Forelimb muscle (tissue), 1 donor: Measurements from ENCODE around the gene IARS2. TPM values are rescaled to one million over a fixed set of nuclear protein-coding genes. Genes with fewer than 3 reads are reported as not detected.
"Not testable (repeated sequence)": the region's sequence is repeated elsewhere in the genome, so short reads cannot be mapped to it uniquely, and the experiment has no call there.

Experiments
- DNase-seq: peaks from one replicate; pipeline ENCODE4 v3.0.0-alpha.2; 2013; ENCODE audit warnings: low read depth
- polyA plus RNA-seq: library from polyadenylated mRNA; unstranded; fragments of 120-200 nt; gene quantifications from one replicate; pipeline ENCODE4 v1.2.1, GENCODE V29; 2013; ENCODE audit not compliant: insufficient read length

The IARS2 gene
- polyA plus RNA-seq, 1 donor, result 48.1 TPM

DNA sequence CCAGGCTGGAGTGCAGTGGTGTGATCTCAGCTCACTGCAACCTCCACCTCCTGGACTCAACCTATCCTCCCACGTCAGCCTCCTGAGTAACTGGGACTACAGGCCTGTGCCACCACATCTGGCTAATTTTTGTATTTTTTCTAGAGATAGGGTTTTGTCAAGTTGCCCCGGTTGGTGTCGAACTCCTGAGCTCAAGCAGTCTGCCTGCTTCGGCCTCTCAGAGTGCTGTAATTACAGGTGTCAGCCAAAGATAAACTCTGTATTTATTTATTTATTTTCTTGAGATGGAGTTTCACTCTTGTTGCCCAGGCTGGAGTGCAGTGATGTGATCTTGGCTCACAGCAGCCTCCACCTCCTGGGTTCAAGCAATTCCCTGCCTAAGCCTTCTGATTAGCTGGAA is 18.7 kb downstream of the IARS2 start:
- DNase-seq, result not testable (repeated sequence)

DNA sequence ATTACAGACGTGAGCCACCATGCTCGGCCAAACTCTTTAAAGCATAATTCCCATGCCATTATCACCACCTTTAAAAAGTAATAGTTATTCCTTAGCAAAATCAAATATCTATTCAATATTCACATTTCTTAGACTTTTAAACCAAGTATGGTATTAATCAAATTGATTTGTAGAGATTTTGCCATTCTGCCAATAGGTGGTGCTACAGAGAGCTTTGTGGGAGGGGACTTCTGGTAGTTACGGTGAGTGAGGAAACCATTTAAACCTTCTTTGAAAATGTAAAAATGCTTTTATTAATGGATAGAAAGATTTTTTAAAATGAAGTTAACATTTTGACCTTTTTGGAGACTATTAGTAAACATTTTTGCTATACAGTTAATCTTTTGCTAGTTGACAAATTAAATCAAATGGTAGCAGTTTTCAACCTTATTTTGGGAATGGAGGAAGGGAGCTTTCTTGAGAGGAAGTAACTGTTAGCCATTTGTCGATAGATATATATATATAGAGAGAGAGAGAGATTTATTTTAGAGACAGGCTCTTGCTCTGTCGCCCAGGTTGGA is 19.3 kb downstream of the IARS2 start:
- DNase-seq, result no peak

DNA sequence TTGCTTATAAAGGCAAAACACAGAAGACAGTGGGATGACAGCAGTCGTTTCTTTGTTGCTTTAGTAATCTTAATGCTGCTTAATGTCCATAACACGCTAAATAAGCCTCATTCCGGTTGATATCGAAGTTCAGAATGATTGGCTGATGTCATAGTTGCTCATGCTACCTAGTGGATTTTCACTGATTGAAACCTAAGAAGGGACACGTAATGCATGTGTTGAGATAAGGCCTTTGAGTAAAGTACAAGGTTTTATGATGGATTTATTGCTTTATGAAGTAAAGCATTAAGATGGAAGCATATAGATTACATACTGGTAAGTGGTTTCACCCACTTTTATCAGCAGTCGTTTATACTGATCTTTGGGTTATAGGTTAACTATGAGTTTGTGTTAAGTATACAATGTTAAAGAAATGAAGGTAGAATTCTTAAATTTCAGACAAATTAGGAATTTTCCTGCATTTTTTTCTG is 25.1 kb downstream of the IARS2 start:
- no peak for DNase-seq

DNA sequence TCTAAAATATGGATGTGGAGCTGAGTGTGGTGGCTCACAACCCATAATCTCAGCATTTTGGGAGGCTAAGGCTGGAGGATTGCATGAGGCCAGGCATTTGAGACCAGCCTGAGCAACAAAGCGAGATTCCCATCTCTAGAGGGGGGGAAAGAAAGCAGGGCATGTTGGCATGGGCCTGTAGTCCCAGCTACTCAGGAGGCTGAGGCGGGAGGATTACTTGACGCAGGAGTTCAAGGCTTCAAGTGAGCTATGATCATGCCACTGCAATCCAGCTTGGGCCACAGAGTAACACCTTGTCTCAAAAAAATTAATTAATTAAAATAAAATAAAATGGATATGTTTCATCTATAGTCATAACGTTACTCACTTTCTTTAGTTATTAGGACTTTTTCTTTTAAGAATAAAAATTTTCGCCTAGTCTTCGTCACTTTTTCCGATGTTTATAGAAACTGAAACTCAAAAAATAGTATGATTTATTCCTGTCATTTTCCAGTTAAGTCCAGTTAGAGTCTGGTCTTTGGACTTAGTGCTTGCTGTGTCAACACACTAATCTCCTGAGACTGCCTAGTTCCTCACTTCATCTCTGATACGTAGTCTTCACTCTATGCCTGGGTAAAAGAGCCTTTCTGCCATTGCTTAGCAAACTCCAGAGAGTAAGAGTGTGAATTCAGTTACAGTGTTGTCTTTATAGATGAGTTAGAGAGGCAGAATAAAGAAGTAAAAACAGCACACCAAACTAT is 28.0 kb downstream of the IARS2 start:
- DNase-seq, result no peak

DNA sequence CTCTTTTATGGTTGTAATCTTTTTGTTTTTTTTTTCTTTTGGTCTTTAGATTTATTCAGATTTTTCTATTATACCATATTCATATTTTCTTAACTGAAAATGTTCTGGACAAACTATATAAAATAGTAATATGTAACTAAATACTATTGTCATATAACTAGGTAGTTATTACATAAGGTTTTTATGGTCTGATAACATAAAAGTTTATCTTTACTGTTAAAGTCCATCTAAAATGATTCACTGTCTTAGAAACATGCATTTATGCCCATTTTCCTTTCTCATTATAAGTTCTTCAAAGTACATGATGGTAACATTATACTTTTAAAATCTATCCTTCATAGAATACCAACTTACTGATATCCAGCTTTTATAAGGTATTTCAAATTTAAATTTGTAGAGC is 29.1 kb downstream of the IARS2 start:
- no peak for DNase-seq

DNA sequence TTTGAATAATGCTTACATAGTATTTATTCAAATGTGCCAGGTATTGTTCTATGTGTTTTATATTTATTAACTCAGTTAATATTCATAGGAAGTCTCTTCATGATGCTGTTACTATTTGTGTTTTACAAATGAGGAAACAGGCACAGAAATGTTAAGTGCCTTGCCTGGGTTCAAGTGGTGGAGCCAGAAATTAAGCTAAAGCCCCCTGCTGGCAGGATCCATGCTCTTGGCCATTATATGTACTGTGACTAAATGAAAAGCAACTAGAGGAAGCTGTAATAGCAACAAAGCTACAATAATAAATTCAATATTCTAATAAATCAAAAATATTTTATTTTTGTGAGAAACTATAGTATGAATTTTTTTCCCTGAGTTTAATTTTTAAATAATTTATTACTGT is 30.0 kb downstream of the IARS2 start:
- DNase-seq, result no peak

DNA sequence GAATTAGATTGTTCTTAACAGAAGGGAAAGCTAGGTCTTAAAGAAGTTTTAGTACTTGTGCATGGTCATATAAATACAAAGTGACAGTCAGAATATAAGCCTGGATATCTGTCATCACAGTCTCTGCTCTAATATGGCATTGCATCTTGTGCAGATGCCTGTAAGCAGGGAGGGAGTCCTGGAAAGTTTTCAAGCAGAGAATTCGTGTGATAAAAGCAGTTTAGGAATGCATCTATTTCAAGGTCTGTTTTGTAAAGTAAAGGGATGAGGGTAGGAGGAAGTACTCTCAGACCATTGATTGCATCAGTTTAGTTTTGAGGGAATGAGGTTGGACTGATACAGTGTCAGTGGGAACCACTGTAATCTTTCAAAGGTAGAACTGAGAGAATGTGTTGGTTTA is 30.6 kb downstream of the IARS2 start:
- no peak for DNase-seq

DNA sequence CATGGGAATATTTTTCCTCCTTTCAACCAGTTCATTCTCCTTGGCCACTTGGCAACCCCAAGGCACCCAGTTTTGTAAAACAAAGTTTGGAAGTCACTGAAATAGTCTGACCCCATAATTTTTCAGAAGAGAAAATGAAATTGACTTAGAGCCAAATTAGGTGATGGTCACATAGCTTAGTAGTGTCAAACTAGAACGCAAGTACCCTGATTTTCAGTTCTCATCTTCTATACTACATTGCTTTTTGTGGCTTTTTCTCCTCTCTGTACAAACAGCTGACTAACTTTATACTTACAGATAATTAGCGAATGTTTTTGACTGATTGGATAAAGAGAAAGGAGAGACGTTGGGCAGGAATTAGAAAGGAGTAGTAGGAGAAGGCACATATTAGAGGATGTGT is 33.1 kb downstream of the IARS2 start:
- DNase-seq, result no peak

DNA sequence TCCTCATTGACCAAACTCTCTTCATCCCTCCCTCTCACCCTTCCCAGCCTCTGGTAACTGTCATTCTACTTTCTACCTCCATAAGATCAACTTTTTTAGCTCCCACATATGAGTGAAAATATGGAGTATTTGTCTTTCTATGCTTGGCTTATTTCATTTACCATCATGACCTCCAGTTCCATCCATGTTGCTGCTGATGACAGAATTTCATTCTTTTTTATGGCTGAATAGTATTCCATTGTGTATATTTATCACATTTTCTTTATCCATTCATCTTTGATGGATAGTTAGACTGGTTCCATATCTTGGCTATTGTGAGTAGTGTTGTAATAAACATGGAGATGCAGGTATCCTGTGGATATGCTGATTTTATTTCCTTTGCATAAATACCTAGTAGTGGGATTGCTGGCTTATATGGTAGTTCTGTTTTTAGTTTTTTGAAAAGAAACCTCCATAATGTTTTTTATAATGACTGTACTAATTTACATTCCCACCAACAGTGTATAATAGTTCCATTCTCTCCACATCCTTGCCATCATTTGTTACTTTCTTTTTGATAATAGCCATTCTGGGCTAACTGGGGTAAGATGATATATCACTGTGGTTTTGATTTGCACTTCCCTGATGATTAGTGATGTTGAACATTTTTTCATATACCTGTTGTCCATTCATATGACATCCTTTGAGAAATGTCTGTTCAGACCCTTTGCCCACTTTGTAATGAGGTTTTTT is 35.7 kb downstream of the IARS2 start:
- DNase-seq, result no peak

DNA sequence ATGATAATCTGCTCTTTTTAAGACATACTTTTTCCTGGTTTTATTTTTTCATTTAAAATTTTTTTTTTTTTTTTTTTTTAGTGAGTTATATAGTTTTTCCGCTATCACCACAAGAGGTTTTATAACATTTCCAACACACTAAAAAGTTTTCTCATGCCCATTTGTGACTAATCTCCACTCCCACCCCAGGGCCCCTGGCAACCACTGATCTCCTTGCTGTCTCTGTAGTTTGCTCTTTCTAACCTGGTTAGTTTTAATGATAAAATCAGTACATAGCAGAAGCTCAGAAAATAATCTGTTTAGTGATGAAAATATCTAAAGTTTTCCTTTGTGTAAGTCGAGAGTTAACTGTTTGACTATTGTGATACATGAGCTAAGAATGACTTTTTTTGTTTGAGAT is 41.8 kb downstream of the IARS2 start:
- no peak for DNase-seq

DNA sequence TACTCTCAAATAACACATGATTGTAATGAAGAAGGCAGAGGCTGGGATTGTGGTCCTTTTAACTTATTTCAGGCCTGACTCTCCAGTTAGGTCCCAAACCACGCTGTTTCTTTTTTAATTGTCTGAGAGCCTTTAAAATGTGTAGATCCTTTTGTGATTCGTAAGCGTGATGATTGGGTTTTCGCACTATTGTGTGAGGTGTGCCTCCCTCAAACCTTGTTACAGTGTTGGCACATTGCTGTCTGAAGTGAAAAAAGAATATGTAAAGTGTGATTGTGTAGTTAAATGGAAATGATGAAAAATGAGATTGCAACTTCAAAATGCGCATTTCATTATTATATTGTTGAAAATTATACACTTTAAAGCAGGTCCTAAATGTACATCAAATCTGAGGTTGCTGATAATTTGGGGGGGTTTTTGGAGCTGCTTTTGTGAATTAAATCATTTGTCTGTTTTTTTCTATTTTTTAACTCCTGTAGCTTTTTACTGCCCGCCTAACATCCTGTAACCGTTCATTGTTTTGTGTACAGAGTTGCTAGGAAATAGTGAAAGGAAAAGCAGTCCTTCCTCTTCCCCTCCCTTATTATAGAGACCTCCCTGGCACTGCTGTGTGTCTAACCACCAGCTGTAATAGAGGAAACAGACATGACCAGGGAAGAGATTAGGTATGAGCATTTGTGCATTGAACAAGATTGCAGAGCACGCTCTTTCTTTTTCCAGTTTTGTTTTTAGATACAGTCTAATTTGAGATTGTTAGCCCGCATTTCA is 43.3 kb downstream of the IARS2 start:
- DNase-seq, result peak; percentile 24

DNA sequence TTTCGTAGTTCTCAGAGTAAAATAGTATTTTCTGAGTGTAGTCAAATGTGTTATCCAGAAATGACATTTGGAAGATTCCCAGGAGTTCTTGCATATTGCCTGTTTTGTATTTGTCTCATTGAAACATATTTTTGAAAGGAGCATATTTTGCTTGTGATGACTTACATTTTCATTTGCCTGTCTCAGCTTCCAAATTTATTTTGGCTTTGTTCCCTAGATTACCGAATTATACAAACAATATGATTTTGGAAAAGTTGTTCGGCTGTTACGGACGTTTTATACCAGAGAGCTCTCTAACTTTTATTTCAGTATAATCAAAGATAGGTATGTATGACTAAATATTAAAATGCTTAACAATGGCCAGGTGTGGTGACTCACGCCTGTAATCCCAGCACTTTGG is 46.0 kb downstream of the IARS2 start:
- DNase-seq, result no peak

DNA sequence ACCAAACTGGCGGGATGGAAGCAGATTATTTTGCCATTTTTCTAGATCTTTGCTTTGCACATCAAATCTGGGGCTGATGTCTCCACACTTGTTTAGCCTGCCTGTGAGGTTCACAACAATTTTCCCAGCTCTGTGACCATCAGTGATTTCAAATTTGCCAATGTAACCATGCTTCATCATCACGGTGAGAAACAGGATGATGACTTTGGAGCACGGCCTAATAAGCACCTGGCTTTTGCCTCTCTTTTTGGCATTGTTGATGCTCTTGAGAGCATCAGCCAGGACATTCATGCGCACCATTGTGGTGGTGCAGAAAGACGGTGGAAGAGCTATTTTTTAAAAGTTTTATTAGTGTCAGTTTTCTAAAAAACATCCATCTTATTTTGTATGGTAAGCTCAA is 50.1 kb downstream of the IARS2 start:
- DNase-seq, result no peak

DNA sequence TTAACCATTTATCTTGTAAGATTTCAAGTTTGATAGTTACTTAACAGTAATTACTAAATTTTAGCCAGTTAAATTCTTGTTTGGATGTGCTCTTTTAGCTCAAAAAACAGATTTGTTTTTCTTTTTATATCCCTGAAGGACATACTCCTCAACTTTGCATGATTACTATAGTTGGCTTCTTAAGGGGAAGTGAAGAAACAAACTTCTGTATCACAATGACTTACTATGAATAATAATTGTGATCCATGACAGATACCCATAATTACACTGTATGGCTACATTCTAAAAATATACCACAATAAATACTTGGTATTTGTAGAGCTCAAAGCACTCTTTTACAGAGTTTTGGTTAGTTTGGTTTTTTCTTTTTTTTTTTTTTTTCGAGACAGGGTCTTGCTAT is 55.8 kb downstream of the IARS2 start:
- DNase-seq, result no peak

DNA sequence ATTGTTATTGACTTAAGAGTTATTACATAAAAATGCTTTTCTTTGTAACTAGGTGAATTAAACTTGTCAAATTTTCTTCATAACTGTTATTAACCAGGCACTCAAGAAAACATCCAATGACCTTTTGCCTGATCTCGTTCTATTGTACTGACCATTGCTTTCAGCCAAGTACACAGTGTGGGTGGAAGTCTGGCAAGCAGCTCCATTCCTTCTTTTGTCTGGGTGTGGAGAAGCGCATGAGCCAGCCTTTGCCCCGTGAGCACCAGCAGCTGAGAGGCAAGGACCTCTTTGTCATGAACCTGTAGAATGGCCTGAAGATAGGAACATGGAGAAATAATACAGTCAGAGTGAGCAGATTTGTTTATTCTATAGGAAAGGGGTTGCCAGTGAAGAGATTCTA is 57.5 kb downstream of the IARS2 start:
- DNase-seq, result no peak

DNA sequence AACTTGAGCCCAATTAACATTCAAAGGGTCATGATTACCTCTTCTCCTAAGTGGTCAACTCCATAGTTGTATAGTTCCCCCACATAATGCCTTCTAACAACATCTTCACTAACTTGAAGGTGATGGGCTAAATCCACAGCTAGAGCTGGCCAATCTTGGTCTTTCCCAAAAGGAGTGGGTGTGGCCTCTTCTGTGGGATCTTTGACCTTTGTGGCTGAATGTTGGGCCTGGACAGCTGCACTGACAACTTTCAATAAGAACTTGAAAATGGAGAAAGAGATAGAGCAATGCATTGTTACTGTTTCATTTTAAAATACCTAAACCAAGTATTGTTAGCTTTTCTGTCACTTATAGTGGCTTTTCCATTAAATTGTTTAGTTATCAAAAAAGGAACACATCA is 59.2 kb downstream of the IARS2 start:
- no peak for DNase-seq

DNA sequence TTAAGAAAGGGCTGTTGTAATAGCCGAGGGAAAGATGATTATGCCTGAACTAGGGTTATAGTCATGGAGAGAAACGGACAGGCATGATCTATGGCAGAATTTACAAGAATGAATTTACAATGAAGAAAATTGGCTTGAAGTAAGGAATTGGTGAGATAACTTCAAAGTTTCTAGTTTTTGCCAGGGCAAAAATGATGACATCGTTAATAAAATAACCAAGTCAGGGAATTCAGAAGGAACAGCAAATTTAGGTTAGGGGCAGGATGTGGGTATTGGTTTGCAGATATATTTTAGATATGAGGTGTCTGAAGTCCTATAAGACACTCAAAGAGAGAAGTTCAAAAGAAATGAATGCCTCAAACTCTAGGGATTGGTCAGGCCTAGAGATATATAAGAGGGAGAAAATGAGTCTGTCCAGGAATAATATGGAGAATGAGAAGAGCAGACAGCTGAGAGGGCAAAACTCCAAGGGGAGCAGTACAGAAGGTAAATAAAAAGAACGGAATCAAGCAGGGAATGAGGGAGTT is 62.8 kb downstream of the IARS2 start:
- no peak for DNase-seq

DNA sequence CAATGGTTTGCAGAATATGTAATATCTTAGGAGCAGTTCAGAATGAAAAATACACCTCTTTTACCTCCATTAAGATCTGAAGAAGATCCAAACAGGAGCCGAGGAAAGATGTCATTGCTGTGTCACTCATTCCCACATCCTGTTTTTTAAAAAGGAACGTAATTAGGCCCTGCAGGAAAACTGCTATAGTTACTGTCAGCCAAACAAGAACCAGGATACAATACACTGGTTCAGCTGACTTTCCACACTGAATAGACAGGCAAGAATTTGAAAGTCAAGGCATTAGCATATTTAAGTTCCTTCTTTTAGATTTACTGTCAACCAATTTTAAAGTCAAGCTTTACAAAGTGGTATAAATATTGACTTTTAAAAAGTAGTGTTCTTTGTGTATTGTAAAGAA is 63.8 kb downstream of the IARS2 start:
- no peak for DNase-seq

DNA sequence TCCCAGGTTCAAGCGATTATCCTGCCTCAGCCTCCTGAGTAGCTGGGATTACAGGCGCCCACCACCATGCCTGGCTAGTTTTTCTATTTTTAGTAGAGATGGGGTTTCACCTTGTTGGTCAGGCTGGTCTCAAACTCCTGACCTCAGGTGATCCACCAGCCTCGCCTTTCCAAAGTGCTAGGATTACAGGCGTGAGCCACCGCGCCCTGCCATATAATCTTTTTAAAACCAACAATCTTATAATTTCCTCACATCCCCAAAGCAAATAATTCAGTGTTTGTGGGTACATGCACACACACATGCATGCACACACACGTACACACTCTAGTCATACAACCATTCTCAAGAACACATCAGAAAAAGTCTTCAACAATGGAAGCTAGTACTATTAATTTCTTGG is 64.6 kb downstream of the IARS2 start:
- not testable (repeated sequence) for DNase-seq

DNA sequence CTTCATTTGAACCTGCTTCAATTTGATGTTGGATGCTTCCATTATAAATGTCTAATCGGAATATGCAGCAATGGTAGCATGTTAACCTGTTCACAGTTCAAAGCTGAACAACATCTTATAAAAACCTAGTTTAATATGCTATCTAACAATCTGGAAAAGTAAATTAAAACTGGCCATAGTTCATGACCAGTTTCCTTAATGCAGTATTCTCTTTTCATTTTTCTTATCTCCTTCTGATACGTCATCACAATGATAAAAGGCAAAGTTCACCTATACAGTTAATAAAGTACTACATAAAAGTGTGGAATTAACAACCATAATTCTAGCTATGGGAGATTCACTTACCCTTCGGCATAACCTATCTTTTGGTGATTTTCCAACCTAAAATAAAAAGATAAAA is 65.1 kb downstream of the IARS2 start:
- DNase-seq, result no peak

DNA sequence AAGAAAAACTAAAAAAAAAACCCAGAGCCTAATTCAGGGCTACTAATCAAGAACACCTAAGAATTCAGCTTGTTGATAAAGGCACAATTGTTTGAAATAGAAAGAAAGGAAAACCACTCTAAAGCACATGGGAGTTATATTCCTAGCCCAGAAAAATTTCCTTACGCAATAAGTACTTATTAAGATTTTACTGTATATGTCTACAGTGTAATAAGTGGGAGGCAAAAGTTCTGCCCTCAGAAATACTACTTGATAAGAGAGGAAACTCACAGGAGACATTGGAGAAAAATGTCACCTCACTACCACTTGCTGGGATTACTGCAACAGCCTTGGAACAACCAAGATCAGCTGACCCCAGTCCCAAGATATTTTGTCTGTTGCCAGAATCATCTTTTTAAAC is 66.1 kb downstream of the IARS2 start:
- no peak for DNase-seq

DNA sequence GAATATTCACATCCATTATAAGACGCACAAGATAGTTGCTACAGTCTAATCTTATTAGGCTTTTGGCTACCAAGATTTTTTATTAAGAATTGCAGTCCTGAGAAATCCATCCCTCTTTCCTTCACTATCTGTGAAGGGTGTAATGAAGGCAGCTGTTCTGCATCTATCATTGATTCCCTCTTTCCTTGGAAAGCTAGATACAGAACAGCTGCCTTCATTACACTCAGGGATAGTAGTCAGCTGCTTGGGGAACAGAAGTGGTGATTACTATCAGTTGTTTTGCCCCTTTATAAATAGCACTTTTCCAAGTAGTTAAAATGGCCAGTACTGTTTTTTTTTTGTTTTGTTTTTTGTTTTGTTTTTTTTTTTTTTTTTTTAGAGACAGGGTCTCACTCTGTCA is 70.2 kb downstream of the IARS2 start:
- no peak for DNase-seq
